Ishikawa (cell line): ENCODE results near the gene CGB7.

Experiments
- CEBPB ChIP-seq: IDR thresholded peaks from 2 replicates; pipeline ENCODE4 v1.6.1; 2012
- CREB1 ChIP-seq: IDR thresholded peaks from 2 replicates; pipeline ENCODE4 v1.6.1; 2012; ENCODE audit warnings: low read depth
- EGR1 ChIP-seq: IDR thresholded peaks from 2 replicates; pipeline ENCODE4 v1.6.1; 2012
- EP300 ChIP-seq: IDR thresholded peaks from 2 replicates; pipeline ENCODE4 v1.6.1; 2012; ENCODE audit warnings: borderline replicate concordance
- FOXM1 ChIP-seq: IDR thresholded peaks from 2 replicates; pipeline ENCODE4 v1.6.1; 2012; ENCODE audit warnings: low read depth, borderline replicate concordance
- MAX ChIP-seq: IDR thresholded peaks from 2 replicates; pipeline ENCODE4 v1.6.1; 2012
- NFIC ChIP-seq: IDR thresholded peaks from 2 replicates; pipeline ENCODE4 v1.6.1; 2012
- RAD21 ChIP-seq: IDR thresholded peaks from 2 replicates; pipeline ENCODE4 v1.6.1; 2012; ENCODE audit warnings: low read depth
- REST ChIP-seq: IDR thresholded peaks from 2 replicates; pipeline ENCODE4 v1.6.1; 2012; ENCODE audit warnings: low read depth, mild to moderate bottlenecking
- TAF1 ChIP-seq: IDR thresholded peaks from 2 replicates; pipeline ENCODE4 v1.6.1; 2012; ENCODE audit warnings: low read depth, mild to moderate bottlenecking
- TCF12 ChIP-seq: IDR thresholded peaks from 2 replicates; pipeline ENCODE4 v1.6.1; 2012; ENCODE audit warnings: low read depth
- TEAD4 ChIP-seq: IDR thresholded peaks from 2 replicates; pipeline ENCODE4 v1.6.1; 2012
- USF1 ChIP-seq: IDR thresholded peaks from 2 replicates; pipeline ENCODE4 v1.6.1; 2012
- YY1 ChIP-seq: IDR thresholded peaks from 2 replicates; pipeline ENCODE4 v1.6.1; 2012; ENCODE audit warnings: low read depth
- ZBTB7A ChIP-seq: IDR thresholded peaks from 2 replicates; pipeline ENCODE4 v1.6.1; 2012; ENCODE audit warnings: low read depth

CGB7 gene

GRCh38 chr19:49057636-49058234 lies at the start of gene CGB7:
Gene CGB7, minus strand, starts transcription at chr19:49057749. Its CDS starts 2,374 bp downstream, at chr19:49055375.
- TF ChIP-seq TAF1: no peak
- peak; percentile 66; the same call in 1 of the 2 replicates for TF ChIP-seq ZBTB7A

GRCh38 chr19:49106648-49107135 lies 49.1 kb upstream of the CGB7 start:
- TF ChIP-seq MAX: no peak
- peak; percentile 30; the same call in 1 of the 2 replicates for TF ChIP-seq RAD21
- no peak for TF ChIP-seq TAF1

GRCh38 chr19:49104229-49104864 lies 46.8 kb upstream of the CGB7 start:
- no peak for TF ChIP-seq REST
- TF ChIP-seq RAD21: no peak

- TF ChIP-seq RAD21 (no peak), EGR1 (no peak), ZBTB7A (no peak), NFIC (no peak), TAF1 (no peak)
These were observed 46.0 kb upstream of the CGB7 start for GRCh38 chr19:49103331-49104085.

- TF ChIP-seq CEBPB (no peak), TAF1 (no peak), NFIC (no peak), MAX (no peak), FOXM1 (no peak), RAD21 (no peak), REST (no peak), EP300 (no peak), TCF12 (no peak), YY1 (no peak), TEAD4 (no peak), CREB1 (no peak), EGR1 (no peak), ZBTB7A (no peak), USF1 (no peak)
These were observed 44.8 kb upstream of the CGB7 start for GRCh38 chr19:49102303-49102702.

GRCh38 chr19:49101160-49101559 lies 43.6 kb upstream of the CGB7 start:
- TF ChIP-seq MAX (no peak), REST (no peak), TAF1 (no peak), CEBPB (no peak), EGR1 (no peak), TCF12 (no peak), RAD21 (no peak), FOXM1 (no peak), TEAD4 (no peak), YY1 (no peak), USF1 (no peak), NFIC (no peak), ZBTB7A (no peak), EP300 (no peak), CREB1 (no peak)
